GM12878 (cell line): ENCODE results near the gene CEP131. TPM values are rescaled to one million over a fixed set of nuclear protein-coding genes. Genes with fewer than 3 reads are reported as not detected.

ENCODE experiments used
- ATAC-seq: fragments of 200-7000 bp; cut with Tn5 transposase; 3 replicates; pipeline ENCODE4 v1.9.1; 2020; ENCODE audit warnings: mild to moderate bottlenecking, moderate library complexity
- BruUV-seq: library from RNA; stranded (reverse); fragments of 400-500 nt; replicated peaks from 2 replicates; lab custom pipeline; 2021; lab: Mats Ljungman, UMichigan
- CTCF ChIA-PET: fragments of 300-600 bp; sonication (Branson Sonifier 250); formaldehyde crosslinking; extraction: SDS; loops from one replicate; lab custom pipeline; 2021; ENCODE audit warnings: inconsistent platforms; lab: Yijun Ruan, JAX
- POLR2A ChIA-PET: fragments of 350-600 bp; formaldehyde crosslinking; extraction: SDS; loops from one replicate; lab custom pipeline; 2021; ENCODE audit warnings: inconsistent platforms; lab: Charles Lee
- RAD21 ChIA-PET: fragments of 300-600 bp; sonication (Branson Sonifier 250); formaldehyde crosslinking; loops from one replicate; lab custom pipeline; 2023; ENCODE audit warnings: antibody characterized with exemption; ENCODE audit not compliant: unreplicated experiment; lab: Charles Lee
- SMC1A ChIA-PET: fragments of 300-600 bp; sonication (Branson Sonifier 250); formaldehyde crosslinking; loops from one replicate; lab custom pipeline; 2023; ENCODE audit not compliant: unreplicated experiment, uncharacterized antibody; lab: Charles Lee
- DNase-seq: peaks from one replicate; pipeline ENCODE4 v3.0.0-alpha.2; 2011; ENCODE audit warnings: low read depth, low spot score
- FAIRE-seq: peaks from 3 replicates; lab custom pipeline; 2011; peaks lifted over from hg19 to GRCh38; lab: Jason Lieb, UNC
- H2AFZ ChIP-seq: 2 replicates; pipeline ENCODE4 v1.6.0; 2011; ENCODE audit warnings: low read depth, low read length, control low read depth; ENCODE audit not compliant: control insufficient read depth
- H3K27ac ChIP-seq: 2 replicates; pipeline ENCODE4 v1.5.1; 2011; ENCODE audit warnings: control low read depth; ENCODE audit not compliant: control insufficient read depth, insufficient read depth
- H3K27me3 ChIP-seq, 2 experiments: replicated peaks in 1 of 2; 2 replicates each; pipeline versions ENCODE4 v1.6.0 to v1.6.1; 2011; ENCODE audit warnings: low read length in 1 of 2; ENCODE audit not compliant: control insufficient read depth in 2 of 2, insufficient read depth in 2 of 2
- H3K36me3 ChIP-seq, 2 experiments: 2 replicates each; pipeline ENCODE4 v1.5.1; 2011; ENCODE audit warnings: low read length in 1 of 2; ENCODE audit not compliant: control insufficient read depth in 2 of 2, insufficient read depth in 2 of 2
- H3K4me1 ChIP-seq: 2 replicates; pipeline ENCODE4 v1.6.1; 2011; ENCODE audit warnings: mild to moderate bottlenecking, low read length, moderate library complexity, mixed read lengths; ENCODE audit not compliant: control insufficient read depth, insufficient read depth
- H3K4me2 ChIP-seq: 2 replicates; pipeline ENCODE4 v1.6.0; 2011; ENCODE audit warnings: control low read depth; ENCODE audit not compliant: control insufficient read depth, insufficient read depth
- H3K4me3 ChIP-seq: fragments of 200-600 bp; sonication (generic); 2 replicates; pipeline ENCODE4 v1.5.1; 2016
- H3K79me2 ChIP-seq: 2 replicates; pipeline ENCODE4 v1.6.0; 2011; ENCODE audit warnings: low read length; ENCODE audit not compliant: control insufficient read depth, insufficient read depth
- H3K9ac ChIP-seq: 2 replicates; pipeline ENCODE4 v1.8.0; 2011; ENCODE audit warnings: low read length, control low read depth, mixed read lengths; ENCODE audit not compliant: control insufficient read depth, insufficient read depth
- H3K9me3 ChIP-seq: replicated peaks from 3 replicates; pipeline ENCODE4 v1.5.1; 2011; ENCODE audit warnings: mild to moderate bottlenecking, low read length; ENCODE audit not compliant: control insufficient read depth, insufficient read depth
- H4K20me1 ChIP-seq: 2 replicates; pipeline ENCODE4 v1.6.0; 2011; ENCODE audit not compliant: control insufficient read depth, insufficient read depth
- CEBPB ChIP-seq, 2 experiments: fragments of 150-350 bp in 1 of 2; IDR thresholded peaks; 2 replicates each; pipeline ENCODE4 v1.6.1; 2012 to 2014; ENCODE audit warnings: low read depth in 2 of 2, low read length in 2 of 2, borderline replicate concordance in 1 of 2, inconsistent platforms in 1 of 2
- E2F4 ChIP-seq: IDR thresholded peaks from 2 replicates; pipeline ENCODE4 v1.6.1; 2012; ENCODE audit warnings: low read depth, low read length, improper control_type of control experiment
- EZH2 ChIP-seq: IDR thresholded peaks from 2 replicates; pipeline ENCODE4 v1.6.1; 2012; ENCODE audit warnings: low read depth, mild to moderate bottlenecking, control low read depth, inconsistent platforms, low read length, borderline replicate concordance; ENCODE audit not compliant: control insufficient read depth
- FOXK2 ChIP-seq: fragments of 450-650 bp; IDR thresholded peaks from 2 replicates; pipeline ENCODE4 v1.6.1; 2017; ENCODE audit warnings: mild to moderate bottlenecking, moderate library complexity
- IRF4 ChIP-seq: IDR thresholded peaks from 2 replicates; pipeline ENCODE4 v1.6.1; 2011; ENCODE audit warnings: low read depth, low read length
- MTA2 ChIP-seq: fragments of 450-650 bp; IDR thresholded peaks from 2 replicates; pipeline ENCODE4 v1.6.1; 2016; ENCODE audit warnings: low read depth, mild to moderate bottlenecking, moderate library complexity
- MYC ChIP-seq: IDR thresholded peaks from 2 replicates; pipeline ENCODE4 v1.6.1; 2011; ENCODE audit warnings: mild to moderate bottlenecking, low read length, moderate library complexity, inconsistent platforms; ENCODE audit not compliant: insufficient read depth, insufficient replicate concordance, insufficient read length, severe bottlenecking
- NR2C2 ChIP-seq: IDR thresholded peaks from 2 replicates; pipeline ENCODE4 v1.6.1; 2011; ENCODE audit warnings: borderline replicate concordance, low read depth; ENCODE audit not compliant: control insufficient read depth, insufficient read length
- SP1 ChIP-seq: IDR thresholded peaks from one replicate; pipeline ENCODE4 v1.6.1; 2011; ENCODE audit warnings: low read depth, low read length
- SPI1 ChIP-seq: IDR thresholded peaks from 2 replicates; pipeline ENCODE4 v1.6.1; 2011; ENCODE audit warnings: low read depth, mild to moderate bottlenecking, low read length, moderate library complexity, borderline replicate concordance; ENCODE audit not compliant: insufficient read depth
- TAF1 ChIP-seq: IDR thresholded peaks from 2 replicates; pipeline ENCODE4 v1.6.1; 2011; ENCODE audit warnings: mild to moderate bottlenecking, low read depth, low read length, borderline replicate concordance
- TBL1XR1 ChIP-seq: IDR thresholded peaks from 2 replicates; pipeline ENCODE4 v1.6.1; 2012; ENCODE audit warnings: low read depth, low read length, improper control_type of control experiment
- ZNF207 ChIP-seq: fragments of 450-650 bp; IDR thresholded peaks from 2 replicates; pipeline ENCODE4 v1.6.1; 2014; ENCODE audit warnings: antibody characterized with exemption, mild to moderate bottlenecking, borderline replicate concordance
- ZNF24 ChIP-seq: fragments of 450-650 bp; IDR thresholded peaks from 2 replicates; pipeline ENCODE4 v1.6.1; 2017; ENCODE audit warnings: antibody characterized with exemption, mild to moderate bottlenecking
- WGBS: methylation state at CpG from one replicate; pipeline ENCODE4 v1.1.6; 2016; ENCODE audit warnings: low lambda C conversion rate; ENCODE audit not compliant: insufficient replicate concordance, insufficient coverage; ENCODE audit errors: missing lambda C conversion rate; 5-methylcytosine and 5-hydroxymethylcytosine counted together
- in situ Hi-C: fragments of 300-500 bp; cut with MboI; formaldehyde crosslinking; loops from 9 replicates; pipeline ENCODE4 v1.14.3; 2018; ENCODE audit warnings: mixed read lengths
- intact Hi-C: fragments of 100-400 bp; cut with micrococcal nuclease; formaldehyde crosslinking; loops from one replicate; pipeline ENCODE4 v1.14.2; 2022; ENCODE audit not compliant: unreplicated experiment
- polyA plus RNA-seq, 11 experiments: library from polyadenylated mRNA; depleted of rRNA in 4 of 11; unstranded in 6 of 11; stranded (reverse) in 5 of 11; fragments of >200 nt; fragmentation: Nextera tagmentation in 4 of 11; fragmentation: Illumina TruSeq in 1 of 11; extraction: Ambion mirVana in 4 of 11; extraction: Trizol in 1 of 11; gene quantifications; 1 replicate in 1 of 11; 2 replicates in 10 of 11; pipeline versions ENCODE4 v1.2.1 to v1.2.3, GENCODE V29; 2011 to 2016; ENCODE audit warnings: inconsistent platforms in 2 of 11, missing spikeins in 2 of 11, low read depth in 1 of 11
- total RNA-seq, 4 experiments: library from RNA; depleted of rRNA in 3 of 4; stranded (reverse); fragments of >200 nt in 3 of 4; fragmentation: Illumina TruSeq in 1 of 4; extraction: Trizol in 1 of 4; gene quantifications; 2 replicates each; pipeline versions ENCODE4 v1.2.1 to v1.2.3, GENCODE V29; 2013 to 2021

Gene CEP131
- total and polyA plus RNA-seq, 10 of the 15 experiments (the other 5 are each of a cell fraction or from before 2014, with no cell fraction given) = 0.05 to 17.3 (median 6.7) TPM

- TF ChIP-seq E2F4 (no peak), IRF4 (no peak), SP1 (no peak), MYC (no peak), CEBPB (IDR thresholded peaks at IDR 0.05; ENCODE audit: borderline replicate concordance in 1 of 2, low read depth in 2 of 2, low read length in 2 of 2) (no peak)
Observed at GRCh38 chr17:81144423-81144781, 78.4 kb downstream of the CEP131 start (continued).

GRCh38 chr17:81143717-81144422 is 78.9 kb downstream of the CEP131 start:
- in situ Hi-C loops = loop anchor here (25.0 kb wide), 1 partner anchor 343 kb away; no protein-coding TSS in a partner anchor
- Histone ChIP-seq H3K27me3 (no peaks in the 10 kb centered on the region), H4K20me1 (no peaks in the 10 kb centered on the region), H3K4me3 (no peak overlapping the region), H3K27ac (no peak overlapping the region), H3K4me1 (no peaks in the 10 kb centered on the region), H3K36me3 (no peaks in the 10 kb centered on the region), H3K4me2 (no peak overlapping the region), H3K79me2 (no peaks in the 10 kb centered on the region), H3K9me3 (no peaks in the 10 kb centered on the region), H3K9ac (no peak overlapping the region), H2AFZ (no peak overlapping the region)
- FAIRE-seq (no peak), DNase-seq (no peak), ATAC-seq (no peak)
- ChIA-PET RAD21 (interaction anchor here (0.5 to 1.0 kb wide), 2 partner anchors 87 to 341 kb away, joined by 3 to 5 read pairs; no protein-coding TSS in a partner anchor), CTCF (interaction anchor here (0.6 to 1.9 kb wide), 6 partner anchors 9 to 341 kb away, joined by 3 to 17 read pairs (median 4); partner anchors contain the start of genes NDUFAF8 and TEPSIN), POLR2A (no interaction called here), SMC1A (interaction anchor here (1.5 to 2.4 kb wide), 2 partner anchors 95 to 99 kb away, joined by 5 to 7 read pairs; partner anchors contain the start of genes NDUFAF8 and TEPSIN)
- intact Hi-C loops = loop anchor here (5.0 kb wide), 1 partner anchor 338 kb away; no protein-coding TSS in a partner anchor
- 35% methylated on average over 17 of the region's 17 CpGs for WGBS
- BruUV-seq = no TSS peak
- TF ChIP-seq ZNF207 (no peak), TBL1XR1 (no peak), EZH2 (no peak), NR2C2 (no peak), ZNF24 (no peak), SPI1 (no peak), FOXK2 (no peak), MTA2 (no peak), TAF1 (no peak)
